Liver (tissue), 9 donors: ENCODE data around the gene PKP3. TPM values are rescaled to one million over a fixed set of nuclear protein-coding genes. Genes with fewer than 3 reads are reported as not detected.
"Not testable (repeated sequence)": the region's sequence is repeated elsewhere in the genome, so short reads cannot be mapped to it uniquely, and the experiment has no call there.

Experiments
- DNase-seq: peaks from one replicate; pipeline ENCODE4 v3.0.0-alpha.2; 2017; ENCODE audit warnings: low spot score
- H3K27ac ChIP-seq, 2 donors: one replicate each; pipeline ENCODE4 v1.7.0; 2013; ENCODE audit warnings: inconsistent platforms in 2 of 2, low read length in 2 of 2, control low read depth in 1 of 2, low read depth in 1 of 2, mild to moderate bottlenecking in 1 of 2
- H3K27me3 ChIP-seq, 4 donors: one replicate each; pipeline versions ENCODE4 v1.6.1 to v1.7.0; 2013; ENCODE audit warnings: low read length in 3 of 4, inconsistent platforms in 1 of 4, mild to moderate bottlenecking in 1 of 4, moderate library complexity in 1 of 4; ENCODE audit not compliant: control insufficient read depth in 4 of 4, insufficient read depth in 4 of 4
- H3K36me3 ChIP-seq, 4 donors: one replicate each; pipeline versions ENCODE4 v1.6.1 to v1.7.0; 2013; ENCODE audit warnings: low read length in 3 of 4, mild to moderate bottlenecking in 3 of 4, low read depth in 1 of 4, moderate library complexity in 1 of 4; ENCODE audit not compliant: control insufficient read depth in 4 of 4, insufficient read depth in 3 of 4
- H3K4me1 ChIP-seq, 4 donors: one replicate each; pipeline versions ENCODE4 v1.6.1 to v1.7.0; 2013; ENCODE audit warnings: low read length in 3 of 4, mild to moderate bottlenecking in 3 of 4, moderate library complexity in 1 of 4; ENCODE audit not compliant: control insufficient read depth in 4 of 4, insufficient read depth in 4 of 4
- H3K4me3 ChIP-seq, 3 donors: one replicate each; pipeline versions ENCODE4 v1.6.1 to v1.7.0; 2013; ENCODE audit warnings: low read length in 3 of 3, control low read depth in 1 of 3, low read depth in 1 of 3, mild to moderate bottlenecking in 1 of 3
- H3K9ac ChIP-seq, 2 donors: one replicate each; pipeline ENCODE4 v1.7.0; 2013; ENCODE audit warnings: low read length in 2 of 2, mild to moderate bottlenecking in 2 of 2, moderate library complexity in 2 of 2, control low read depth in 1 of 2, low read depth in 1 of 2
- H3K9me3 ChIP-seq, 4 donors: one replicate each; pipeline versions ENCODE4 v1.6.1 to v1.7.0; 2013; ENCODE audit warnings: low read length in 3 of 4; ENCODE audit not compliant: control insufficient read depth in 4 of 4
- CTCF ChIP-seq: fragments of 150-350 bp; IDR thresholded peaks from 2 replicates; pipeline ENCODE4 v1.5.1; 2017; ENCODE audit warnings: improper control_type of control experiment, low read depth, low read length; ENCODE audit not compliant: missing input control
- EGR1 ChIP-seq, 2 donors: IDR thresholded peaks; 2 replicates each; pipeline ENCODE4 v1.6.1; 2016 to 2018; ENCODE audit warnings: antibody characterized with exemption in 2 of 2, low read depth in 2 of 2
- FOXA1 ChIP-seq: IDR thresholded peaks from 2 replicates; pipeline ENCODE4 v1.6.1; 2016; ENCODE audit warnings: antibody characterized with exemption
- FOXA2 ChIP-seq: IDR thresholded peaks from 2 replicates; pipeline ENCODE4 v1.6.1; 2016; ENCODE audit warnings: antibody characterized with exemption
- GABPA ChIP-seq, 2 donors: IDR thresholded peaks in 1 of 2; conservative IDR thresholded peaks in 1 of 2; 2 replicates each; pipeline ENCODE4 v1.6.1; 2016; ENCODE audit warnings: antibody characterized with exemption in 2 of 2, mild to moderate bottlenecking in 1 of 2, moderate library complexity in 1 of 2
- HNF4A ChIP-seq, 2 donors: conservative IDR thresholded peaks; 2 replicates each; pipeline ENCODE4 v1.6.1; 2016; ENCODE audit warnings: antibody characterized with exemption in 2 of 2, mild to moderate bottlenecking in 2 of 2
- JUND ChIP-seq, 2 donors: IDR thresholded peaks; 2 replicates each; pipeline ENCODE4 v1.6.1; 2016; ENCODE audit warnings: antibody characterized with exemption in 2 of 2
- NR2F2 ChIP-seq: IDR thresholded peaks from 2 replicates; pipeline ENCODE4 v1.6.1; 2016; ENCODE audit warnings: antibody characterized with exemption
- RAD21 ChIP-seq, 2 donors: IDR thresholded peaks; 2 replicates each; pipeline ENCODE4 v1.6.1; 2016; ENCODE audit warnings: antibody characterized with exemption in 2 of 2, mild to moderate bottlenecking in 2 of 2
- RXRA ChIP-seq, 2 donors: IDR thresholded peaks; 2 replicates each; pipeline ENCODE4 v1.6.1; 2017 to 2018; ENCODE audit warnings: antibody characterized with exemption in 2 of 2, mild to moderate bottlenecking in 1 of 2
- SP1 ChIP-seq: IDR thresholded peaks from 2 replicates; pipeline ENCODE4 v1.6.1; 2018; ENCODE audit warnings: antibody characterized with exemption, mild to moderate bottlenecking
- YY1 ChIP-seq: IDR thresholded peaks from 2 replicates; pipeline ENCODE4 v1.6.1; 2016; ENCODE audit warnings: antibody characterized with exemption, mild to moderate bottlenecking
- WGBS: extraction: QIAGEN DNeasy Blood & Tissue Kit; methylation state at CpG from one replicate; pipeline ENCODE4 v1.1.7; 2013; 5-methylcytosine and 5-hydroxymethylcytosine counted together
- polyA plus RNA-seq, 2 donors: library from polyadenylated mRNA; stranded (reverse) in 1 of 2; unstranded in 1 of 2; fragments of 200-250 nt in 1 of 2; fragments of >200 nt in 1 of 2; fragmentation: Nextera tagmentation in 1 of 2; extraction: Ambion mirVana in 1 of 2; gene quantifications; one replicate each; pipeline versions ENCODE4 v1.2.1 to v1.2.3, GENCODE V29; 2013 to 2015
- total RNA-seq, 2 donors: library from RNA; depleted of rRNA; stranded (reverse); fragments of >200 nt; gene quantifications; one replicate each; pipeline ENCODE4 v1.2.3, GENCODE V29; 2014
- TF ChIP-seq, protein P1 (sequence below): IDR thresholded peaks from 2 replicates; pipeline ENCODE4 v1.6.1; 2016; ENCODE audit warnings: antibody characterized with exemption
- TF ChIP-seq, protein P2 (sequence below): IDR thresholded peaks from 2 replicates; pipeline ENCODE4 v1.6.1; 2016; ENCODE audit warnings: antibody characterized with exemption
- TF ChIP-seq, protein P3 (sequence below): IDR thresholded peaks from 2 replicates; pipeline ENCODE4 v1.6.1; 2016; ENCODE audit warnings: antibody characterized with exemption
- donor health status: healthy.
- donor health status: healthy.
- donor health status: healthy.
- donor health status: healthy.
- donor health status: healthy.

PKP3 gene
- total and polyA plus RNA-seq, 4 donors, result 0.08 to 0.37 (median 0.25) TPM; not detected in 1

- Histone ChIP-seq H3K9me3 (no peaks in the 10 kb centered on the region), H3K9ac (no peak overlapping the region), H3K4me3 (no peak overlapping the region), H3K36me3 (peaks cover 0 to 2% (median 0%) of the 10 kb centered on the region in 4 donors), H3K27ac (no peak overlapping the region), H3K27me3 (peaks cover 0 to 3% (median 0%) of the 10 kb centered on the region in 4 donors), H3K4me1 (peaks cover 6 to 21% (median 12%) of the 10 kb centered on the region in 4 donors)
- no peak for DNase-seq
- TF ChIP-seq, protein P1, sequence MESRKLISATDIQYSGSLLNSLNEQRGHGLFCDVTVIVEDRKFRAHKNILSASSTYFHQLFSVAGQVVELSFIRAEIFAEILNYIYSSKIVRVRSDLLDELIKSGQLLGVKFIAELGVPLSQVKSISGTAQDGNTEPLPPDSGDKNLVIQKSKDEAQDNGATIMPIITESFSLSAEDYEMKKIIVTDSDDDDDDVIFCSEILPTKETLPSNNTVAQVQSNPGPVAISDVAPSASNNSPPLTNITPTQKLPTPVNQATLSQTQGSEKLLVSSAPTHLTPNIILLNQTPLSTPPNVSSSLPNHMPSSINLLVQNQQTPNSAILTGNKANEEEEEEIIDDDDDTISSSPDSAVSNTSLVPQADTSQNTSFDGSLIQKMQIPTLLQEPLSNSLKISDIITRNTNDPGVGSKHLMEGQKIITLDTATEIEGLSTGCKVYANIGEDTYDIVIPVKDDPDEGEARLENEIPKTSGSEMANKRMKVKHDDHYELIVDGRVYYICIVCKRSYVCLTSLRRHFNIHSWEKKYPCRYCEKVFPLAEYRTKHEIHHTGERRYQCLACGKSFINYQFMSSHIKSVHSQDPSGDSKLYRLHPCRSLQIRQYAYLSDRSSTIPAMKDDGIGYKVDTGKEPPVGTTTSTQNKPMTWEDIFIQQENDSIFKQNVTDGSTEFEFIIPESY, result no peak
- TF ChIP-seq CTCF (no peak), FOXA2 (no peak), GABPA (IDR thresholded peaks at IDR 0.05 in 1 of 2, conservative IDR thresholded peaks at IDR 0.05 in 1 of 2) (no peak), SP1 (no peak), RXRA (IDR thresholded peaks at IDR 0.05) (no peak), YY1 (no peak), JUND (IDR thresholded peaks at IDR 0.05) (no peak), EGR1 (IDR thresholded peaks at IDR 0.05; ENCODE audit: low read depth in 2 of 2) (no peak), FOXA1 (no peak), NR2F2 (no peak)
- TF ChIP-seq, protein P2, sequence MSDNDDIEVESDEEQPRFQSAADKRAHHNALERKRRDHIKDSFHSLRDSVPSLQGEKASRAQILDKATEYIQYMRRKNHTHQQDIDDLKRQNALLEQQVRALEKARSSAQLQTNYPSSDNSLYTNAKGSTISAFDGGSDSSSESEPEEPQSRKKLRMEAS, result no peak
- TF ChIP-seq, protein P3, sequence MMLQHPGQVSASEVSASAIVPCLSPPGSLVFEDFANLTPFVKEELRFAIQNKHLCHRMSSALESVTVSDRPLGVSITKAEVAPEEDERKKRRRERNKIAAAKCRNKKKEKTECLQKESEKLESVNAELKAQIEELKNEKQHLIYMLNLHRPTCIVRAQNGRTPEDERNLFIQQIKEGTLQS, result no peak
- 92% methylated on average over 50 of the region's 50 CpGs for WGBS
Measured at GRCh38 chr11:400241-400689, 6.3 kb downstream of the PKP3 start.

DNA sequence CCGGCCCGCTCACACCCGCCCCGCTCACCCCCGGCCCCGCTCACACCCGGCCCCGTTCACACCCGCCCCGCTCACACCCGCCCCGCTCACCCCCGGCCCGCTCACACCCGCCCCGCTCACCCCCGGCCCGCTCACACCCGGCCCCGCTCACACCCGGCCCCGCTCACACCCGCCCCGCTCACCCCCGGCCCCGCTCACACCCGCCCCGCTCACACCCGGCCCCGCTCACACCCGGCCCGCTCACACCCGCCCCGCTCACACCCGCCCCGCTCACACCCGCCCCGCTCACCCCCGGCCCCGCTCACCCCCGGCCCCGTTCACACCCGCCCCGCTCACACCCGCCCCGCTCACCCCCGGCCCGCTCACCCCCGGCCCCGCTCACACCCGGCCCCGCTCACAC lies 7.2 kb downstream of the PKP3 start:
- H3K27me3 ChIP-seq, H3K9ac ChIP-seq, DNase-seq, H3K9me3 ChIP-seq, H3K36me3 ChIP-seq, H3K27ac ChIP-seq, H3K4me3 ChIP-seq: not testable (repeated sequence)
- peaks cover 7 to 27% (median 20%) of the 10 kb centered on the region in 4 donors for H3K4me1 ChIP-seq
- 98% methylated on average over 42 of the region's 52 CpGs for WGBS

DNA sequence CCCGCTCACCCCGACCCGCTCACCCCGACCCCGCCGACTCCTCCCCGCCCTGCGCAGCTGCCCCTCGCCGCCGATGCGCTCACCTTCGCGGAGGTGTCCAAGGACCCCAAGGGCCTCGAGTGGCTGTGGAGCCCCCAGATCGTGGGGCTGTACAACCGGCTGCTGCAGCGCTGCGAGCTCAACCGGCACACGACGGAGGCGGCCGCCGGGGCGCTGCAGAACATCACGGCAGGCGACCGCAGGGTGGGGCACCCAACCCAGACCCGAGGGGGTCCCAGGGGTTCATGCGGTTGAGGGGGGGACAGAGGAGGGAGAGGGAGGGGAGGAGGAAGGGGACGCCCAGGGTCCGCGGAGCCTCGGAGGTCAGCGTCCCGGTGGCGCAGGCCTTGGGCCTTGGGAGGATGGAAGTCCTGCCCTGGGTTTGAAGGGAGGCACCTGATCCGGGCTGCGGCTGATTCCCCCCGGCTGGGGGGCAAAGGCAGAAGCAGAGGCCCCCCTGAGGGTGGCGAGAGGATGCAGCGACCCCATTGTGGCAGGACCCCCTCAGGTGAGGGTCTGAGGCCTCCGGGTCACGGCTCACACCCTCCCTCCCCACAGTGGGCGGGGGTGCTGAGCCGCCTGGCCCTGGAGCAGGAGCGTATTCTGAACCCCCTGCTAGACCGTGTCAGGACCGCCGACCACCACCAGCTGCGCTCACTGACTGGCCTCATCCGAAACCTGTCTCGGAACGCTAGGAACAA lies 9.2 kb downstream of the PKP3 start:
- WGBS, result 91% methylated on average over 55 of the region's 55 CpGs
- H3K4me3 ChIP-seq, result no peak overlapping the region
- H3K9ac ChIP-seq, result no peak overlapping the region
- H3K4me1 ChIP-seq, result peaks cover 15 to 30% (median 24%) of the 10 kb centered on the region in 4 donors
- peaks cover 0 to 3% (median 0%) of the 10 kb centered on the region in 4 donors for H3K27me3 ChIP-seq
- TF ChIP-seq RXRA (IDR thresholded peaks at IDR 0.05) (no peak), SP1 (no peak), JUND (IDR thresholded peaks at IDR 0.05) (no peak), YY1 (no peak), GABPA (IDR thresholded peaks at IDR 0.05 in 1 of 2, conservative IDR thresholded peaks at IDR 0.05 in 1 of 2) (no peak), EGR1 (IDR thresholded peaks at IDR 0.05; ENCODE audit: low read depth in 2 of 2) (no peak), NR2F2 (no peak), RAD21 (IDR thresholded peaks at IDR 0.05) (no peak), HNF4A (conservative IDR thresholded peaks at IDR 0.05) (no peak), FOXA2 (no peak)
- TF ChIP-seq, protein P3, result no peak
- TF ChIP-seq, protein P1, result no peak
- TF ChIP-seq, protein P2, result no peak
- H3K27ac ChIP-seq, result no peak overlapping the region
- no peak for DNase-seq
- H3K9me3 ChIP-seq, result no peaks in the 10 kb centered on the region
- peaks cover 0 to 2% (median 0%) of the 10 kb centered on the region in 4 donors for H3K36me3 ChIP-seq
